COLO668 (cell line): ENCODE measurements around the gene ARHGAP9.
"Not testable (repeated sequence)": the region's sequence is repeated elsewhere in the genome, so short reads cannot be mapped to it uniquely, and the experiment has no call there.

Experiments used
- DNase-seq: peaks from one replicate; lab custom pipeline; 2025; ENCODE audit not compliant: unreplicated experiment; lab: John Stamatoyannopoulos, UW

Gene ARHGAP9

GRCh38 chr12:57517718-57518117, 38.1 kb upstream of the ARHGAP9 start:
- not testable (repeated sequence) for DNase-seq

- no peak for DNase-seq
Measured at GRCh38 chr12:57517187-57517586, 37.5 kb upstream of the ARHGAP9 start.

- no peak for DNase-seq
Measured at GRCh38 chr12:57516617-57517153, 37.0 kb upstream of the ARHGAP9 start.

GRCh38 chr12:57515934-57516541, 36.4 kb upstream of the ARHGAP9 start:
- DNase-seq: no peak

GRCh38 chr12:57515408-57515933, 35.8 kb upstream of the ARHGAP9 start:
- DNase-seq: no peak

GRCh38 chr12:57514720-57515407, 35.2 kb upstream of the ARHGAP9 start:
- DNase-seq: no peak

- not testable (repeated sequence) for DNase-seq
Measured at GRCh38 chr12:57514246-57514645, 34.6 kb upstream of the ARHGAP9 start.

- DNase-seq: not testable (repeated sequence)
Measured at GRCh38 chr12:57513677-57514076, 34.0 kb upstream of the ARHGAP9 start.

GRCh38 chr12:57513266-57513665, 33.6 kb upstream of the ARHGAP9 start:
- DNase-seq: no peak

- no peak for DNase-seq
Measured at GRCh38 chr12:57512665-57513064, 33.0 kb upstream of the ARHGAP9 start.

- no peak for DNase-seq
Measured at GRCh38 chr12:57511588-57512325, 32.1 kb upstream of the ARHGAP9 start.

GRCh38 chr12:57511161-57511560, 31.5 kb upstream of the ARHGAP9 start:
- DNase-seq: no peak

GRCh38 chr12:57507796-57508195, 28.1 kb upstream of the ARHGAP9 start:
- DNase-seq: not testable (repeated sequence)

- not testable (repeated sequence) for DNase-seq
Measured at GRCh38 chr12:57506541-57506940, 26.9 kb upstream of the ARHGAP9 start.

- DNase-seq: not testable (repeated sequence)
Measured at GRCh38 chr12:57502311-57502969, 22.8 kb upstream of the ARHGAP9 start.

- DNase-seq: no peak
Measured at GRCh38 chr12:57500213-57500612, 20.5 kb upstream of the ARHGAP9 start.

GRCh38 chr12:57498571-57498970, 18.9 kb upstream of the ARHGAP9 start:
- no peak for DNase-seq

- DNase-seq: no peak
Measured at GRCh38 chr12:57498132-57498502, 18.5 kb upstream of the ARHGAP9 start.

GRCh38 chr12:57497223-57498131, 17.8 kb upstream of the ARHGAP9 start:
- DNase-seq: no peak

GRCh38 chr12:57496822-57497221, 17.2 kb upstream of the ARHGAP9 start:
- DNase-seq: no peak
